GM18505 (cell line): Measurements from ENCODE around the gene PPME1.
"Not testable (repeated sequence)": the region's sequence is repeated elsewhere in the genome, so short reads cannot be mapped to it uniquely, and the experiment has no call there.

Source experiments
- ATAC-seq: cut with Tn5 transposase; IDR thresholded peaks from one replicate; pipeline ENCODE4 v1.9.1; 2021; ENCODE audit not compliant: unreplicated experiment
- POLR2A ChIP-seq: IDR thresholded peaks from 4 replicates; pipeline ENCODE4 v1.6.1; 2011; ENCODE audit warnings: borderline replicate concordance; ENCODE audit not compliant: insufficient read depth, insufficient read length; ENCODE audit errors: extremely low read depth

The PPME1 gene, protein sequence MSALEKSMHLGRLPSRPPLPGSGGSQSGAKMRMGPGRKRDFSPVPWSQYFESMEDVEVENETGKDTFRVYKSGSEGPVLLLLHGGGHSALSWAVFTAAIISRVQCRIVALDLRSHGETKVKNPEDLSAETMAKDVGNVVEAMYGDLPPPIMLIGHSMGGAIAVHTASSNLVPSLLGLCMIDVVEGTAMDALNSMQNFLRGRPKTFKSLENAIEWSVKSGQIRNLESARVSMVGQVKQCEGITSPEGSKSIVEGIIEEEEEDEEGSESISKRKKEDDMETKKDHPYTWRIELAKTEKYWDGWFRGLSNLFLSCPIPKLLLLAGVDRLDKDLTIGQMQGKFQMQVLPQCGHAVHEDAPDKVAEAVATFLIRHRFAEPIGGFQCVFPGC

DNA sequence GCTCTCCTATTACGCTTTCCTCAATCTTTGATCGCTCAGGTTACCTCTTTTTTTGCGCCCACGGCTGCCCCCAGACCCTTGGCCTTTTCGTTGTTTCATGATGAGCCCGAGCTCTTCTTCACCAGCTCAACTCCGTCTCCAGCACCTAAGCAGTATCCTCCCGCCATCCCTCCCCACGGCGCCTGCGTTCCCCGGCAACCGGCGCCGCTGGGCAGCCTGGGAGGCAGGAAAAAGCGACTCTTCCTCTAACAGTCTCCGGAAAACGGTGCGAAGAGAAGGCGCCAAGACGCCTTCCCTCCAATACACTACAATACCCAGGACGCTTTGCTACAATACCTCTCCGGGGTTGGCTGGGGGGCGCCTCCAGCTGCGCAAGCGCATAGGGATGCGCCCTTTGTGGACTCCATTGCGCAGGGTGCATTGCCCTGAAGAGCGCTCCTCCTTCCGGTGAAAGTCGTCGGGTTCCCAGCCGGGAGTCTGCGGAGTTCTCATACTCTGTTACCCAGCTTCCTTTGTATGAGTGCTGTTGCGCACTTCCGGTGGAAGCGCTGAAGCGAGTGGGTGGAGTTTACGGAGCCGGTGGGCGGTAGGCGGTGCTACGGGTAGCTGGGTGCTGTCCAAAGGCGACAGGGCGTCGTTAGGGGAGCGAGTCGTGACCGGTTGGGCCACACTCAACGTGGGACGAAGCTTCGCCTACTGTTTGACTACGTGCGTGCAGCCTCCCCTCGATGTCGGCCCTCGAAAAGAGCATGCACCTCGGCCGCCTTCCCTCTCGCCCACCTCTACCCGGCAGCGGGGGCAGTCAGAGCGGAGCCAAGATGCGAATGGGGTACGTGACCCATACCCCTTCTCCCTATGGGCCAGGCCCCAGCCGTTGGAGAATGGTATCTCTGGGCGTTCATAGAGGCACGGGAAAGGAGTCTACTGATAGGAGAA is at the start of gene PPME1, which contains the start of gene C2CD3:
PPME1 (plus strand) TSS at position 596 of the 936 bp plus-strand sequence; CDS start at position 729, 133 bp downstream.
C2CD3 (minus strand) TSS at position 309 of the 936 bp plus-strand sequence; CDS start at position 99, 210 bp downstream.
- peak; percentile 90 for TF ChIP-seq POLR2A
- peak; percentile 94 for ATAC-seq

- TF ChIP-seq POLR2A = no peak
- ATAC-seq = no peak
These were observed 49.3 kb upstream of the PPME1 start for GRCh38 chr11:74121804-74122203.

- no peak for TF ChIP-seq POLR2A
- no peak for ATAC-seq
These were observed 48.1 kb upstream of the PPME1 start for GRCh38 chr11:74123008-74123448.

GRCh38 chr11:74129121-74129520 is 42.0 kb upstream of the PPME1 start:
- not testable (repeated sequence) for ATAC-seq

- ATAC-seq = no peak
- TF ChIP-seq POLR2A = no peak
These were observed 38.3 kb upstream of the PPME1 start for GRCh38 chr11:74132833-74133232.

DNA sequence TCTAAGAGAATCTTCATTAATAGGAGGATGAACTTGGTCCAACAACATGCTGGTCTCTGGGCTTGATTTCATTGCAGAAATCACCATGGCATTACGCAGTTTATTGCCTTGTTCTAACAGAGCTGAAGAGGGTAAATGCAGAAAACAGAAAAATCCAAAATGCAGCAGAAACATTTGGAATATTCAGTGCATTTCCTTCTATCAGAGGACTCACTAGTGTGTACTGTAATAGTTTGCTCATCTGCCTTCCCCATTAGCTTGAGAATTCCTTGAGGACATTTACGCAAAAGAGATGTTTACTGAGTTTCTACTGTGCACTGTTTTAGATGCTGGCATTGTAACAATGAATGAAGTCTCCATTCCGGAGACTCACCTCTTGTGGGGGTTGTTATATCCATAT is 37.7 kb upstream of the PPME1 start:
- TF ChIP-seq POLR2A = no peak
- no peak for ATAC-seq

DNA sequence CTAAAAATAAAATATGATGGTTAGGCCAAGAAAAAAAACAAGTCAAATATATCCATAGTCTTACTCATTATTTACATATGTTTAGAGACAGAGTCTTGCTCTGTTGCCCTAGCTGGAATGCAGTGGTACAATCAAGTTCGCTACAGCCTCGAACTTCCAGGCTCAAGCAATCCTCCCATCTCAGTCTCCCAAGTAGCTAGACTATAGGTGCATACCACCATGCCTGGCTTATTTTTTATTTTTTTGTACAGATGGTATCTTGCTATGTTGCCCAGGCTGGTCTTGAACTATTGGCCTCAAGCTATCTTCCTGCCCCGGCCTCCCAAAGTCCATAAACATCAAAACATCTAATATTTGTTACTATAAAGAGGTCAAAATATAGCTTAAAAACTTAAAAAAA is 36.4 kb upstream of the PPME1 start:
- no peak for ATAC-seq
- TF ChIP-seq POLR2A = no peak

- no peak for ATAC-seq
- no peak for TF ChIP-seq POLR2A
These were observed 35.8 kb upstream of the PPME1 start for GRCh38 chr11:74135127-74135840.

- TF ChIP-seq POLR2A = no peak
These were observed 33.1 kb upstream of the PPME1 start for GRCh38 chr11:74138021-74138420.

GRCh38 chr11:74138572-74138971 is 32.5 kb upstream of the PPME1 start:
- no peak for ATAC-seq
- TF ChIP-seq POLR2A = no peak

More at GRCh38 chr11:74138021-74138420, 33.1 kb upstream of the PPME1 start:
- no peak for ATAC-seq

- TF ChIP-seq POLR2A = no peak
- ATAC-seq = no peak
These were observed 31.8 kb upstream of the PPME1 start for GRCh38 chr11:74139151-74139918.

DNA sequence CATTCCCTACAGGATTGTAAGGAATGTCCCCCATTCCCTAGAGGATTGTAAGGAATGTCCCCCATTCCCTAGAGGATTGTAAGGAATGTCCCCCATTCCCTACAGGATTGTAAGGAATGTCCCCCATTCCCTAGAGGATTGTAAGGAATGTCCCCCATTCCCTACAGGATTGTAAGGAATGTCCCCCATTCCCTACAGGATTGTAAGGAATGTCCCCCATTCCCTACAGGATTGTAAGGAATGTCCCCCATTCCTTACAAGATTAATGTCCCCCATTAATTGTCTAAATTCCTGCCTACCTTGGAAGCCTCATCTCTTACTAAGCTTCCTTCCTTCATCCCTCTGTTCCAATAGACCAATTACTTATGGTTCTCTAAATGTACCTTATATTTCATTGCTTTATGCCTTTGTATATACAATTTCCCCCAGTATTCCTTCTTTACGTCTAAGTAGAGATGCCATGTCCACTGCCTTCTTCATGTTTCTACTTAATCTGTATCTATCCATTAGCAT is 31.1 kb upstream of the PPME1 start:
- ATAC-seq = not testable (repeated sequence)
